ENCODE data around the gene MASP1.

Gene MASP1

DNA sequence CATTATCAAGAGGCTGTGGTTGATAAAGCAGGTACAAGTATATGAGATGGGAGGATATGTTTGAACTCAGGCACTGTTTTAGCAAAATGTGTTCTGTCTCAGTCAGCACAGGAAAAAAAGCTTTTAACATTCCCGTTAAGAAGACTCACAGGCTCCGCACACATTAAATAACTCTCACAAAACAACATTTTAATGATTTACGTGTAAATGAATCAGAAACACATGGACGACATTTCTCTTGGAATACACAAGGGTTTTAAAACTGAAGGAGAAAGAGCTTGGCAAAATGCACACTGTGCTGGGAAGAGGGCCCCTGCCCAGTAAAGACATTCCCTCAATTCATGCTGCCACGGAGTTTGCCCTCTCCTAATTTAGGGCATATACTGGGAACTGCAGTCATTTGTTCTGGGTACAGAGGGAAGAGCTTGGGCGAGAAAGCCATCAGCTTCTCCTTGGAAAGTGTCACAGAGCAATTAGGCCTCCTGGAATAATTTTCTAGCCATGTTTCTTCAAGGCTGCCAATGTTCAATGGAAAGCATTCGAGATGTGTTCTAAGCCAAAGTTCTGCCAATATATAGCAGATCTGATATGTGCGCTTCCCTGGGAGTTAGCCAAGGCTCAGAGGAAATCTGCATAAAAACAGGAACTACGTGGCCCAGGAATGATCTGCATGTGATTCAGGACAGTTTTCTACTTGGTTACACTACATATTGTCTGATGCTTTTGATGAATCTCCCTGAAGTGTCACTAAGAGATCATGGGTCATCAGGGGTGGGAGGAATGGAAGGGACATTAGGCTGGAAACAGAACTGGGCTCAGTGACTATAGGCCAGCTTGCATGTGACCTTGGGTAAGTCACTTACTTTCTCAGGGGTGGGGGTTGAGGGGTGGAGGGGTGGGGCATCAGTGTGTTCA, 2.2 kb upstream of the MASP1 start:
- DNase-seq, result no peak

DNA sequence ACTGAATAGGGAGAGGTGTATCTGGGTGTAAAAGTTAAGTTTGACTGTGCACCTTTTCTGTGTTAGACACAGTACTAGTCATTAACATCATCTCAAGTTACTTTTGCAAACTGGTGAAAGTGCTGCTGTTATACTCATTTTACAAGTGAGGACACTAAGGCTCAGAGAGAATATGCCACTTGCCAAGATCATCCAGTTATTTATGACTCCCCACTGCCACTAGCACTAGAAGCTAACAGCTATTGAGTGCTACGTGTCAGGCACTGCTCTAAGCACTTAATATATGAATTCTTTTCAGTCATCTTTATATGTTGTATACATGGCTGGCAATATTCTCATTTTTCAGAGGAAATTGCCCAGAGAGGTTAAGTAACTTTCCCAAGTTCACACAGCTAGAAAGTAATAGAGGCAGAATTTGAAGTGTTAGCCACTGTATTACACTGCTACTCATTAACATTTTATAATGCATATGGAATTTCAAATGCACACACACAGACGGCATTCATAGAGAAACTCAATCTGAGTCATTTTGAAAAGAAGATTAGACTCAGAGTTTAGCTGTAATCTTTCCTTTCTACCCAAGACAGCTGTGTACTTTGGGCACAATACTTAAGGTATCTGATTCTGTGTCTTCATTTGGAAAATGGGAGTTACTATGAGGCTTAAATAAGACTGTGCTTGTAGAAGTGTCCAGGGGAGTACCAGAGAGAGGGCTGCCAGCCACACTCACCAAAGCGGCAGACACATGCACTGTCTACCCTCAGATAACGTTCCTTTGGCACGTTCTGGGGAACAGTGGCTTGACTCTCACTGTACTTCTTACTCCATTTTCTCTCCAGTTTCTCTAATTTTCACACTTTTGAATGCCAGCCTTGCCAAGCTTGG, 1.3 kb upstream of the MASP1 start:
- DNase-seq, result no peak

DNA sequence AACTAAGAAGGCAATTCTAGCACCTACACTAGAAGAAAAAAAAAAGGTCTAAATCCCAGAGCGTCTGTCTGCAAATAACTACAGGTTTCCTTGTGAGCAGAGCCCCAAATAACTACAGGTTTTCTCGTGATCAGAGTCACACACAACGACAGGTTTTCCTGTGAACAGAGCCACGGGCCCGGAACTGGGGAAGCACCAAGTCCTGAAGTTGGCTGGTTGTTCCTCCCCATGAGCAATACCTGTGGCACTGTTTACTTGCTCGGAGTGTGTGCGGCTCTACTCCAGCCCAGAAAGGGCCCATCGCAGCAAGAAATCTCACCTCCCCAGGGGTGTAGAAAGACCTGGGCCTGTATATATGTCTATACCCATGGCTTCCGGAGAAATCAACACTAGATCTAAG, 644 bp upstream of the MASP1 start:
- no peak for DNase-seq

- DNase-seq, result no peak
Observed at GRCh38 chr3:187291001-187291511, 481 bp downstream of the MASP1 start.

DNA sequence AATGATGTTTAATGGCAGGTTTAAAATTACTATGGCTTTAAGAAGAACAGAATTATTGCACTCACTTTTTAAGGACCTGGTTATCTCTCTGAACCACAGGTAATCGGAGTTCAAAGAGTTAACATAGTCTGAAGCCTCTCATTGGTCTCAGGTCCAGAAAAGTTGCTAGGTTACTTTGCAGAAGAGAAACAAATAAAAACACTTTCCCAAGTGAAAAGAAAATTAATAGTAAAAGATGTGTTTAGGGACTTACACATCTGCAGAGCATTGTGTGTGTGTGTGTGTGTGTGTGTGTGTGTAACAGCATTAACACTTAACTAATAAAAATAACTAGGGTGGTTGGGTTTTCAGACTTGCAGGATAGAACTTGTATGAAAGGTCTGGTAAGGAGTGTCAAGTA, 1.0 kb downstream of the MASP1 start:
- no peak for DNase-seq

DNA sequence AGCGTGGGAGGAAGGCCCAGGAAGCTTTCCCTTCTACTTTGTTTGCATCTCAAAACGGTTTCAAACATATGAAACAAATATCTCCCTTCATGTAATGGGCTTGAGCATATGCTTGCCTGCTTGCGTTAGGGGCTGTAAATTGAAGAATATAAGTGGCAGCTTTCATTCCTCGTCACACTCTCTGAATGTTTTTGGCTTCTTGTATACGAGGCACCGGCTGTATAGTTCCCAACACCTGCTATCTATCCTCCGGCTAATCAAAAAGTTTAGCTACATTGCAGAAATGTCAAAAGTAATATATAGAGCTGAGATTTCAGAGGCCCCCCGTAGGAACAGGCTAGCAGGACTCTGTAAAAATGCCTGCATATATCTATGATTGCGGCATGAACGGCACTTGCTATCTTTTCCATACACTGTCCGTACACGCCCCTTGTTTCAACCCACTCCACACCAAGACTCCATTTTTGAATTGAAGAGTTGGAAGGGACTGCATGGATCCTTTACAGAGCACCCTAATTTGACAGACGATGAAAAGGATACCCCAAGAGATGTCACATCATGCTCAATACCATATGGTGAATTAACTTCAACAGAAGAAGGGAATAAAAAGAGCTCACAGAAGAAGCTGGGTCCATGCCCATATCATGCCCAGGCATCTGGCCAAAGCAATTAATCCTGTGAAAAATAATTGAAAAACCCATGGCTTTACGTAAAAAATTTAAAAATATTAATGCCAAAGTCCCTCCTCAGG, 2.5 kb downstream of the MASP1 start:
- DNase-seq, result no peak

- no peak for DNase-seq
Observed at GRCh38 chr3:187288131-187288854, 3.2 kb downstream of the MASP1 start.

DNA sequence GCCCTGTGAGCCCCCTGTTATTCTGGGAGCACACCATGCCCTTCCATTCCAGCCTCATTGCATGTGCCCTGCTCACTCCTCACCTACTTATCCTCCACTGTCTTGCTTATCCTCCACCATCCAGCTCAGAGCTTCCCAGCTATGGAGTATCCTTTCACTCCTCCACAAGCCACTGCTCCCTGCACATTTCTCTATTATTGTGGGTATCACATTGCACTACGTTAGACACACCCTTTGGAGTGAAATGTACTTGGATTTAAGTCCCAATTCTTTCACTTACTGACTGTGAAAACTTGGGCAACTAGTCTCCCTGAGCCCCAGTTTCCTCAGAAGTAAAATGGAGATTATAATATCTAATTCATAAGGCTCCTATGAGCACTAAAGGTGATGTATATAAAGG, 4.3 kb downstream of the MASP1 start:
- no peak for DNase-seq

DNA sequence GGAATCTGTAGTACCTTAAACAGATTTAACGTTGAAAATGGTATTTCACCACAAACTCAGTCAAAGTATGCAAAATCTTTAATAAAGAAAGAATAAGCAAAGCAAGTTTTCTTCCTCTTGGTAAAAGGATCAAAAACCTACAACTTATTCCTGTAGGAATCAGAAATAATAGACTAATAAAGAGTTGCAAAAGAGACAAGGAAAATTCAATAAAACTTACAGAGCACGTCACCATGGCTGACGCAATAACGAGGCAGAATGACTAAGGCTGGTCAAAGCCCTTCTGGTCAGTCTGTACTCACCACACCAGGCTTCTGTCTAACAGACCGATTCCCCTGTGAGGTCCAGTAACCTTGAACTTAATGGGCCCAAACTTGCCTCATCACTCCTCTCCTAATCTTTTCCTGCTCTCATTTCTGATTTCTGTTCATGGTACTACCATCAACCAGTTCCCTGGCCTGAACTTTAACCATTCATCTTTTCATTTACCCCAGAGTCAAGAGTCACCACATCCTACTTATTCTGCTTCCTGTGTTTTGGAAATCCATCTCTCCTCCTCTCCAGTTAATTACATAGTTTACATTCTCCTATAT, 5.0 kb downstream of the MASP1 start:
- no peak for DNase-seq

DNA sequence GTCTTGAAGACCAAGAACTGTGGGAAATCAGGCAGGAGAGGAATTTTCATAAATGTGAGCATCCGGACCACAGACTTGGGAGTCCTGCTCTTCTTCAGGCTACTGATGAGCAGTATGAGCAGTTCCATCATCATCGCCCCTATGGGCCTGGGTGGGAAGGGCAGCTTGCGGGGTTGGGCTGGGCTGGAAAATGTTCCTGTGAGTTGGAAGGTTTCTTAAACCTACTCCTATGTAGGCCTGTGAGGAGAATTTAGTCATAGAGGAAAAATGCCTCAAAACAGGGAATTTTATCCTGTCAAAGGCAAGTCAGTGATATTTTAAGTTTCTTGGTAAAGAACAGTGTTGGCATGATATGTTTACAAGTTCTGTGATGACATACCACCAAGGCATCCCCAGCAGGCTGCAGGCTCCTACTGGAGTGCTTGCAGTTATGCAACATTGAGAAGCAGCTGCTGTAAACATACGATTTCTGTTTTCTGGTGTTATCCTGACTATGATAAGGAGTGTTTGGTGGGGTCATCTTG, 10.3 kb downstream of the MASP1 start:
- no peak for DNase-seq

DNA sequence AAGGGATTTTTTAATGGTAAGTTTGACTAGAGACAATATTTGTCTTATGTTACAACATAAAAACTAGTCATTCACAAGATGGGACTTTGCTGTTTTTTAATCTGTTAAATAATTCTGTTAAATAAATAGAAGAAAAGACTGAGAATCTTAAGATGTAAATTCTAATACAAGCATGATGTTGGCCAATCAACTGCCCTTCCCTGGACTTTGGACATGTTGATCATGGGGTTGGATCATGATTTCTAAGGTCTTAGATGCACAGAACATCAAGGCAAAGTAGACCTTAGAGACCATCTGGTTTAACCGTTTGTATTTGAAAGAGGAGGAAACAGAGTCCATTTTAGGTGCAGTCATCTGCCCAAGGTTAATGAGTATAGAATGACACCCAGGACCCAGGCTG, 10.9 kb downstream of the MASP1 start:
- no peak for DNase-seq

DNA sequence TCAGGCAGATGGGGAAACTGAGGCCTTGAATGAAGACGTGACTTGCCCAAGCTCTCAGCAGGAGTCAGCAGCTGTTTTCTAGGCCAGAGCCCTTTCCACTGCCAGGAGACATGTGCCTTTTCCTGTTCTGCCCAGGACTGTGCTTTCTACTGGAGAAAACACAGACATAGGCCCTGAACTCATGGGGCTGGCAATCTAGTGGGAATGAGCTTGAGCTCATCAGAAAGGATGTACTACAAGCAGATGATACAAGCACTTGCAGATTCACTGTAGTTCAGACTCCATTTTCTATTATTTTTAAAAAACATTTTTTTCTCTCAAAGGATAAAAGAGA, 14.4 kb downstream of the MASP1 start:
- DNase-seq, result no peak

GRCh38 chr3:187276397-187277128, 15.0 kb downstream of the MASP1 start:
- no peak for DNase-seq

- no peak for DNase-seq
Observed at GRCh38 chr3:187274977-187275338, 16.6 kb downstream of the MASP1 start.

DNA sequence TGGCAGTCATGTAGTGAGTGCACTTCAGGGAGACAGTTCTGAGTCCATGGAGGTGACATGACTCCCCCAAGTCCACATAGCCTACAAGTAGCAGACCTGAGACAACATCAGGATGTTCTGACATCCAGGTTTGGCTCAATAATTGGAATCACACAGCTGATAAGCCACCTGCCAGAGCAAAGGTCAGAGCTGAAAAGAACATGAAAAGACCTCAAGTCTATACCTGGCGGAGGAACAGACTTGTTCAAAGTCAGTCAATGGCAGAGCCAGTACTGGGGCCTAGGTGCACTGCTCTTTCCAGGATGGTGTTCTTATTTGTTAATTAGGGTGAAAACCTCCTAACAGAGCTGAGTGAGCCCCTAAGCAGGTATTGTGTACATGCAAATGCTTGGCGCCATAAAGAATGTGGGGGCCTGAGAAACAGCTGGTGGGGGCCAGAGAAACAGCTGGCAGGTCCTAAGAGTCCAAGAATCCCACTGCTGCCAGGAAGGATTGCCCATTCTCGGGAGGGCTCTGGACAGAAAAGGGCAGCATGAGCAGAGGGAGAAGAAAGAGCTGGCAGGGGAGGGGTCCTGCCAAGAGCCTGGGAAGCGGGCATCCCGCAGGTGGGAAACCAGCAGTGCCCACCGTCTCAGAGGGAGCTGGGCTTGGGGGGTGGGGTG, 17.1 kb downstream of the MASP1 start:
- no peak for DNase-seq

- no peak for DNase-seq
Observed at GRCh38 chr3:187271582-187271981, 20.0 kb downstream of the MASP1 start.

DNA sequence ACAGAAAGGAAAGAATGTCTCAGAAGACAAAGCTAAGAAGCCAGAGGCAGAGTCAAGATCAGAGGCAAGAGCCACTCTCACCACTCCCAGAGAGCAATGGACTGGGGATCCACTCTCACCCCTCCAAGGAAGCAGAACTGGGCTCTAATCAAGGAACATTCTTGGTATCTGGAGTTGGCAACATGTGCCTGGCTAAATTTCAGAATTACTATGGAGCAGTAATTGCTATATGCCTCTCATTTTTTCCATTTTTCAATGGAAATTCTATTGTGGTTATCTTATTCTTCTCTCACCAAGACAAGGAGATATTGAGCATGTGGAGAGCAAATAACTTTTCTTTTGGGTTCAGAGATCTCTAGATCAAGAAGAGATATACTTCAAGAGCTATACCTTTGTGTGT, 22.1 kb downstream of the MASP1 start:
- no peak for DNase-seq

GRCh38 chr3:187267306-187267705, 24.2 kb downstream of the MASP1 start:
- no peak for DNase-seq

DNA sequence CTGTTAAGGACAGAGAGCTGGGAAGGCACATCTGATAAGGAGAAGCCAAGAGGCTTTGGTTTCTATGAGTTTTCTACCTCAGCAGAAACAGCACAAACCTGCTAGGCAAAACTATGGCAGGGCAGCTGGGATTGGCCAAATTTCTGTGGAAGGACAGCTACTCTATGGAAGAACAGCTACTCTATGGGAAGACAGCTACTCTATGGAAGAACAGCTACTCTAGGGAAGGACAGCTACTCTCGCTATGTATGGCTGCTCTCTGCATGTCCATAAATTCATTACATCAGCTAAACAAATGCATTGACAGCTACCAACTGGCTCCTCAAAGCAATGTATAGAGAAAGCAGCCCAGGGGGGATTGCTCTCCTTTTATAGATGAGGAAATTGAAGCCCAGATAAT, 24.8 kb downstream of the MASP1 start:
- DNase-seq, result no peak

GRCh38 chr3:187265461-187265955, 26.0 kb downstream of the MASP1 start:
- no peak for DNase-seq
